Mesenteric fat pad (tissue), 1 donor: ENCODE results near the gene PRKCZ. TPM values are rescaled to one million over a fixed set of nuclear protein-coding genes. Genes with fewer than 3 reads are reported as not detected.

ENCODE experiments used
- DNase-seq: peaks from one replicate; pipeline ENCODE4 v3.0.0-alpha.2; 2020; ENCODE audit warnings: low spot score
- total RNA-seq: library from RNA; stranded (reverse); fragmentation: NEBNext Ultra II Directional; extraction: Animal tissue kit (Norgen Biotek cat#: 25700); gene quantifications from one replicate; pipeline ENCODE4 v1.2.1, GENCODE V29; 2021
- donor health status: DM: yes; HTN: yes; CAD: no.

PRKCZ gene
- total RNA-seq, 1 donor from 2014 or later, result 1.4 TPM

DNA sequence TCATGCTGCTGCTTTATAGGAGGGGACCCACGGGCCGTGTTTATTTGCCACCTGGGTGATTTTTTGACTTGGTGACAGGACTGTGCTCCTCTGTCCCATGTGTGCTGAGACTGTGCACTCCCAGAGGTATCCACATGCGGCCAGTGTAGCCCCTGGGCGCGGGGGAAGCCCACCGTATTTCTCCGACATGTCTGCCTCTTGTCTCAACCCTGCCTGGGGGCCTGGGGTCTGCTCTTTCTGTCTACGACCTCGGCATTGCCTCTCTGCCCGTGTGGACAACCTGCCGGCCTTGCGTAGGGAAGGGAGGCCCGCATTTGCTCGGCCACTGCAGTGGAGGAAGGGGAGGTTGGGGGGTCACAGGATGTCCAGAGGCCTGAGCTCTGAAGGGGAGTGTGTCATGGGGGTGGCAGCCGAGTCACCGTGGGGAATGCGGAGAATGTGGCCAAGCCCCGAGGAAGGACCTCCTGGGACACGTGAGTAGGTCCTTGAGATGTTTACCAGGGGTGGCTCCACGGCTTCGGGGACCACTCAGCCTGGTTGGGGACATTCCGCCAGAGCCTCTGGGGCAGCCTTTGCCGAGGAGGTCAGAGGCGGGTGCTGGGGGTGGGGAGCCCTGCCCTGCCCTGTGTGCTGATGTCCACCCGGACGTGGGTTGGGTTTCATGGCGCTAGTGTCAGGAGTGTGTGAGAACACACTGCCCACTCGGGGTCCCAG lies 11.0 kb downstream of the PRKCZ start:
- no peak for DNase-seq

- DNase-seq, result no peak
Observed at GRCh38 chr1:2065699-2066098, 15.5 kb downstream of the PRKCZ start.

GRCh38 chr1:2067393-2067792 lies 17.2 kb downstream of the PRKCZ start:
- DNase-seq, result no peak

- DNase-seq, result no peak
Observed at GRCh38 chr1:2067981-2068380, 17.8 kb downstream of the PRKCZ start.

- no peak for DNase-seq
Observed at GRCh38 chr1:2068951-2069350, 18.7 kb downstream of the PRKCZ start.

- DNase-seq, result no peak
Observed at GRCh38 chr1:2070016-2070415, 19.8 kb downstream of the PRKCZ start.

DNA sequence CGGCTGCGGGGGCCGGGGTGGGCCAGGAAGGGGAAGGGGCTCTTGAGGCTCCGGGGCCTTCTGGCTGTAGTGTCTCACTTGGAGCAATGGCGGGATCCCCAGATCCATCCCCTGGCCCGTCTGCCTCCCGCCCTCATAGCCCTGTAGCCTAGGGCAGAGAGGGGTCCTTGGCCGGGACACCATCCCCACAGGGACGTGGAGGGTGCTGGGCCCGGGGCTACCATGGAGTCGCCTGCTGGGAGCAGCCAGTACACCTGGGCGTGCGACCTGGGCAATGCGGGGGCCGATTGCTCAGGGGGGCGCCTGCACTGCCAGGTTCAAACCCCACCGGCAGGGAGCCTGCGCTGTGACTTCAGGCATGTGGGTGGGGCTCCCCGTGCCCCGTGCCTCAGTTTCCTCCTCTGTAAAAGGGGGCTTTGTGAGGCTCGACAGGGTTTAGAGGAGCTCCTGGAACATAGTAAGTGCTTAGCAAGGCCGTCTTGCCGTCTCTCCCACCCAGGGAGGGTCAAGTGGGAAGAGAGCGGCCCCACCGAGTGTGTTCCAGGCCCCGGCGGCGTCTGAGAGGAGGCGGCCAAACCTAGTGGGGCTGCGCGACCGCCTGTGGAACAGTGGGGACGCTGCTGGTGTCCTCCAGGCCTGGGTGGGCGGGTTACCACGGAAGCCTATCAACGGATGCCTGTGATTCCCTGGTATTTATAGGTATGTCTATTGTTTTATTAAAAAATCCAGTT lies 20.8 kb downstream of the PRKCZ start:
- no peak for DNase-seq

GRCh38 chr1:2072109-2072806 lies 22.0 kb downstream of the PRKCZ start:
- DNase-seq, result no peak

GRCh38 chr1:2072891-2073290 lies 22.7 kb downstream of the PRKCZ start:
- DNase-seq, result no peak

DNA sequence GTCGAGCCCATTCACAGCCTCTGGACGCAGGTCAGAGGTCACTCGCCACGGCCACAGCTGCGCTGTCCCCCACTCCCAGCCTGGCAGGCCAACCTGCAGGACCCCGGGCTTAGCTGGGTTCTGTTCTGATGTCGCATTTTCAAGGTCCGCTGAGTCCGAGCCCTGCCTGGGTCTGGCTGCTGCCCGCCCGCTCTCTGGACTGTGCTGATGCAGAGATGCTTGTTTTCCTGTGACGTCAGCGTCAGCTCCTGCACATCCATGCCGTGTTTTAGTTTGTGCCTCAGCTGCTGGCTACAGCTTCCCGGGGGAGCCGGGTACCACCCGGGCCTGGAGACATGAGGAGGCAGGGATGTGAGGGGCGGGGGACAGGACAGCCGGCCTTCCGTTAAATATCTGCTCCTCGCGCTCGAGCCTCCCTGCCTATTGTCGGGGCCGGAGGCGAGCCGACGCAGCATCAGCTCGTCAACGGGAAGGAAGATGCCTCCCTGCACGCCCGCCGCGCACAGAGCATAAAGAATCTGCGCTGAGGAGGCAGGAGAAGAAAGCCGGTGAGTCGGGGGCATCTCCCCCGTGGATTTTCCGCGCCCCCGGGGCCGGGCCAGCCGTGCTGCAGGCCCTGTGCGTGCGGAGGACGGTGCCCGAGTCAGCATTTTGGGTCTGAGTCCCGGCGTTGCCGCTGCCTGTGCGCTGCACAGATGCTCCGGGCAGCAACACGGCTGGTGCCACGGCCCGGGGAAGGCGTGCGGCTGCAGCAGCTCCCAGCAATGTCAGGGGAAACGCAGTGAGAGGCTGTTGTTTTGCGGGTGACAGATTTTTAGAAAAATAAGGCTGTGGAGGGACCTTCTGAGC lies 23.4 kb downstream of the PRKCZ start:
- DNase-seq, result no peak

- no peak for DNase-seq
Observed at GRCh38 chr1:2074396-2074795, 24.2 kb downstream of the PRKCZ start.

GRCh38 chr1:2074944-2075740 lies 24.9 kb downstream of the PRKCZ start:
- DNase-seq, result no peak

DNA sequence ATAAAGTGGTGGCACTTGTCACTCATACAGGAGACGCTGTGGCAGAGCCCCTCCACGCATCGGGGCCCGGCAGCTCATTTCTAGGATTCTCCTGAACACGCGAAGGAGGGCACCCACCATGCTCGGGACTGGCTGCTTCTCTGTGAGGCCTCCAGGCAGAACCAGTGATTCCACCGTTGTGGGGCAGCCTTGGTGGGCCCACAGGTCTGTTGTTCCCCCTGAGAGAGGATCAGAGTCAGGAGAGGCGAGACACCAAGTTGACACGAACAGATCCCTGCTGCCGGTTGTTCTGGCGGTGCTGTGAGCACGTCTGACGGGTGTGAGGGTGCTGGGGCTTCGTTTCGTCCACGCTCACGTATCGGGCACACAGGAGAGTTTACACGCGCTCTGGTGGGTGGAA lies 26.6 kb downstream of the PRKCZ start:
- DNase-seq, result no peak

GRCh38 chr1:2078170-2078569 lies 28.0 kb downstream of the PRKCZ start:
- DNase-seq, result no peak

DNA sequence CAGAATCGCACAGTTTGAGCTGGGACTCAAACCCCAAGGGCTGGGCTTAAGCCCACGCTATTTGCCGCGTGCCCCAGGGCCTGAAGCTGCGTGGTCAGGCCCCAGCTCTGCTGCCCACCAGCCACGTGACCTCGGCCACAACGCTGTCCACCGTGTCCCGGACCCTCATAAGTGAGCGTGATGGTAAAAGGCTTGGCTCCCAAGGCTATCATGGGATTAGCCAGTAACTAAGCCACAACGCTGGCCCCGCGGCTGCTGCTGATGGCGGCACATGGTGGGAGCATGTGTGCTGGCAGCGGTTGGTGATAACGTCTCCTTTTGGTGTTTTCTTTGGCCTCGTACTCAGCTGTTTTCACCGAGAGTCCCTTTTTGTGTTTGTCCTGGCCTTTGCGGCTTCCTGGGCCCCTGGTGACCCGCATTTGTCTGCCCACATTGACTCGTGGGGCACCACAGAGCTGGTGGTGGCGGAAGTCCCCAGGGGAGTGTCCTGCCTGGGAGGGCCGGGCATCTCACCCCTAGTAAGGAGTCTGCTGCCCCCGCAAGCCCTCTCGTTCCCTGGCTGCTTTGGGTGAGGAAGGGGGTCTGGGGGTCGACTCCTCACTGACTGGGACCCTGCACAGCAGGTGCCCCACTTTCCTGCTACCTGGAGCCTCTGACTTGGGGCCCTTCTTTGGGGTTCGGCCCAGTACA lies 29.3 kb downstream of the PRKCZ start:
- DNase-seq, result no peak

- DNase-seq, result no peak
Observed at GRCh38 chr1:2080140-2080539, 29.9 kb downstream of the PRKCZ start.

GRCh38 chr1:2080884-2081283 lies 30.7 kb downstream of the PRKCZ start:
- no peak for DNase-seq

- no peak for DNase-seq
Observed at GRCh38 chr1:2081326-2081885, 31.2 kb downstream of the PRKCZ start.

GRCh38 chr1:2082064-2082463 lies 31.9 kb downstream of the PRKCZ start:
- DNase-seq, result no peak

DNA sequence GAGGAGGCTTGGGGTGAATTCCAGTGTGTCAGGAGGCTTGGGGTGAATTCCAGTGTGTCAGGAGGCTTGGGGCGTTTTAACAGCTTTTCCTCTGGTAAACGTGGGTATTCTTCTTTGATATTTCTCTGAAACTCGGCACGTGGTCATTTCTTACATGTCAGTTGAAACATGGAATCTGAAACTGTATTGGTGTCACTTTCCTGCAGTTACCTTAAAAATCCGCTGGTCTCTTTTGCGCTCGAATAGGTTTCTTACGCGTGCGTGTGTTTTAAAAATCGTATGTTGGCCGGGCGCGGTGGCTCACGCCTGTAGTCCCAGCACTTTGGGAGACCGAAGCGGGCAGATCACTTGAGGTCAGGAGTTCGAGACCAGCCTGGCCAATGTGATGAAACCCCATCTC lies 33.5 kb downstream of the PRKCZ start:
- no peak for DNase-seq
